IPS-11a (cell line): ENCODE measurements around the gene GRIK4.
"Not testable (repeated sequence)": the region's sequence is repeated elsewhere in the genome, so short reads cannot be mapped to it uniquely, and the experiment has no call there.

Experiments used
- H3K4me3 ChIP-seq: one replicate; pipeline ENCODE4 v1.5.1; 2013; ENCODE audit warnings: low read depth, low read length, control low read depth

GRIK4 gene

DNA sequence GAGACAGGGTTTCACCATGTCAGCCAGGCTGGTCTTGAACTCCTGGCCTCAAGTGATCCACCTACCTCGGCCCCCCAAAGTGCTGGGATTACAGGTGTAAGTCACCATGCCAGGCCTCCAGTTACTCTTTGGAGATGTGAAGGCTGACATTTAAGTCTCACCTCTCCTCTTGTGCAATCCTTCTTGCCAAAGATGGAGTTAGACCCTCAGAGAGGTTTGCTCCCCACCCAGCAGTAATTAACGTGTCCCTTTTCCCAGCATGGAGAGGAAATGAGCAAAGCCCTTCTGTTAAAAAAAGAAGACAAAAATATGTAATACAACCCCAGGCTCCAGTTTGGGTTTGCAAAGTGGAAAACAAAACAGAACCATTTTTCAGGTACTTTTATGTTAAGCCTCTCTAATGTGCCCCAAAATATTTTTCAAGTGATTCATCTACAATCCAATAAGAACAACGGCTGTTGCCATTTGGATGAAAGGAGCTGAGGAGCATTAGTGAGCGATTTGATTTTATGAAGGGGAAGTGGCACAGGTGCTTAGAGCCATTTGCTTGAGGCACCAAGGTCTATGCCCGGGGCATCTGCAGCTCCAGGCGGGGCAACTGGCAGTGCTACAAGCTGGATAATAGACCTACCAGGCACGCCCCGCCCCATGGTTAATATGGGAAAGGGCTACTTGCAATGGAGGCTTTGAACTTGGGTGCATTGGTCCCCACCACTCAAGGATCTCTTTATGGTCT is 57.2 kb downstream of the GRIK4 start:
- H3K4me3 ChIP-seq: no peak overlapping the region

DNA sequence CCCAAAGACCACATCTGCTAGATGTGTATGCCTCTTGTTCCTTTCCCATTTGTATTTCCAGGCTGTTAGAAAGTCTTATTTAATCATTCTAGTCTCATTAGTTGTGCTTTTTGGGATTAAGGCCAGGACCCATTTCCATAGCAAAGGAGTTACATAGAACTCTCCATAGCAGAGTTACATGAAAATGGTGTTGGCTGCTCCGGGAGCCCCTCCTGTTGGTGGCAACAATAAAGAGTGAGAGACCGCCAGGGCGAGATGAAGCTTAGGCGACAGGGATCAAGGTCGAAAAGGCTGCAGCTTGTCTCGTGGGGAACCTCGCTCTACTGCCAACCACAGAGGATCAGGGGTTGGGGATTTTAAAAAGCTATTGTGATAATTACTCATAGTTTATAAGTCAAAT is 58.3 kb downstream of the GRIK4 start:
- no peak overlapping the region for H3K4me3 ChIP-seq

DNA sequence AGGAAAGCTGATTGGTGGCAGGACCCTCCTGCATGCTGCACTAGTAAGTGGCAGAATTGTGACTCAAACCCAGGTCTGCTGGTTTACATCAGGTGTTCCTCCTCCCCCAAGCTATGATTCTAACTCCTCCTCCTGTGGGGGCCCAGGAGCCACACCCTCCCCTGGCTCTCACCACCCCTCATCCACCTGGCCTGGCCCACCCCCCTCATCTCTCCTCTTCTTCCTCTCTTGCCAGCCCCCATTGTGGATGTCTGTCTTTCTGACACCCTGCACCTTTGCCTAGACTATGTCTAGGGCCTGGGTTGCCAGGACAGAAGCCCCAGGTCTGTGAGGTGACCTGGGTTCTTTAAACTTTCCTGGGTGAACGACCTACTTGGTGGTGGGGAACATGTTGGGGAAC is 59.9 kb downstream of the GRIK4 start:
- H3K4me3 ChIP-seq: no peak overlapping the region

DNA sequence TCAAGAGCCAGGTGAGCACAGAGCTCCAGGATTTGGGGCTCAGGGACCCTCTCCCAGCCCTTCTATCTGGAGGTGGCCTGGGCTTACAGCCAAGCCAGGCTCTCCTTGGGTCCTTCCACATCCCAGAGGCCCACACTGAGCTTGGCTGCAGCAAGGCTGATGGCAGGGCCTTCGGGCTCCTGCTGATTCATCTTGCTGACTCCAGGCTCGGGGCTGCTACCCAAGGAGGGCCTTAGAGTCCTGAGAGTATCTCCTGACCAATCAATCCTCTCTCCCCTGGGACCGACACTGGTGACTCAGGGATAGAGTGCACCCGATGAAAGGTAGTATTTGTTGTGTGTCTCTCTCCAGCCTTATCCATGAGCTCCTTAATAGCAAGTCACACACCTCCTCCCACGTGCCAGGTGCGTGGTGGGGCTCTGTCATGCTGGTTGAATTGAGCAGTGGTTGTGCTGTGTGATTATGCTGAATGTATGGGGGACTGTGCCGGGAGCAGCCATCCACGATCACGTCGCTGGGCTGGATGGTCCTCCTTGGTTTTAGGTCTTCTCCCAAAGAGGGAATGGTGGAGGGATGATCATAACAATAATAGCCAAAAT is 62.3 kb downstream of the GRIK4 start:
- H3K4me3 ChIP-seq: no peak overlapping the region

DNA sequence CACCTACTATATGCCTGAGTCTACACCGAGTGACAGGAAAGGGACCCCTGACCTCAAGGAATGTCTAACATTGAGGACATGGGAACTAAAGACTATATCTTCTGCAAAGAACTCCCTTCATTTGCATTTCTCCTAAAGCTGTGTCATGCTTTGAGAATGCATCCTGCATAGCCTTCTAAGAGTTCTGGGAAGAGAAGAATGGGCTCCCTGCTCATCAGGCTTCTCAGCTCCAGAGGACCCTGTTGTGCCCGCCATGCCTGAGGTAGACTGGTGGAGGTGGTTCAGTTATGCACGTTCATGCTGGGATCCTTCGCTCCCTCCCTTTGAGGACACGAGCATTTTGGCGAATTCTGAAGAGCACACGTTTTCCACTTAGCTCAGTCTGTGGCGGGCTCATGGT is 63.3 kb downstream of the GRIK4 start:
- no peak overlapping the region for H3K4me3 ChIP-seq

DNA sequence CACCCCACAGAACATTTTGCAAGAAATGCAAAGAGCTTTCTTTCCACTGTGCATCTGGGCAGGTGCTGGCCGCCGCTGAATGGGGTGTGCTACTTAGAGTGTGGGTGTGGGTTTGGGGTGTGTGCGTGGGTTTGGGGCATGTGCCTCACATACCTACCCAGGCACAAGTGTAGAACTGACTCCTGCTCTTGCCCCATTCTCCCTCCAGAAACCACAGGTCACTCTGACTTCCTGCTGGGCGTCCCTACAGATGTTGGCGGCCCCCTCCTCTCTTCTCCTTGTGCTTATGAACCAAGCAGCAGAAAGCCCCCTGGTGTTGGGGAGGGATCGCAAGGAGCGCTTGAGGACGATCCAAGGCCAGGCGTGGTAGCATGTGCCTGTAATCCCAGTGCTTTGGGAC is 63.9 kb downstream of the GRIK4 start:
- no peak overlapping the region for H3K4me3 ChIP-seq

DNA sequence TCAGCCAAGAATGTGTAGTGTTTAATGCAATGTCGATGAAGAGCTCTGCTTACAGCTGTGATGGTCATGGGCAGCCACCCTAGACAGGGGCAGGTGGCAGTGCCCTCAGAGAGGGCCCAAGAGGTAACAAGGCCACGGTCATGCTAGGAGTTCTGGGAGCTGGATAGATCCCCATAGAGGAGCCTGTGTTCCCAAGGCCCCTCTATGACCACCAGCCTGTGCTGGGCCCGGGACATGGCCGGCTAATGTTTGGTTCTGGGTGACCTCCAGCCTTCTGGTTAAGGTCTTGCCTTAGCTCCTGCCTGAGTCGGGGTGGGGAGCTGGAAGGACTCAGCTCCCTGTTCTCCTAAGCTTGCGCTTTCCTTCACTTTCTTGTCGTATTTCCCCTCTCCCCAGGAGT is 65.1 kb downstream of the GRIK4 start:
- no peak overlapping the region for H3K4me3 ChIP-seq

DNA sequence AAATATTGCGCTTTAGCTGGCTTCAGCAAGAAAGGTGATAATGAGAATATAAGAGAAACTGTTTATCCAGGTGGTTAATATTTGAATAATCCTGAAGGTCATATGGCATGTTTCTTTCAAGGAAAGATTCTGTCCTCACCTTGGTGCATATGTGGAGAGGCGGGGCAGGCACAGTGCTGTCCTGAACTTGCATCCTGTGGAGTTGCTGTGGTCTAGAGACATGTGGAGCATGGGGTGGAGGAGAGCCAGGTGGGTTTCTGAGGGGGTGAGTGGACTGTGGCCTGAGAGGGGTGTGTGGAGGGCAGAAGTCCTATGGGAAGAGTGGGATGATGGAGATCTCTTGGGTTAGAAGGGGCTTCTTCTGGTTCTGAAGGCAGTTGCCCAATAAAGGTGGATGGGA is 65.5 kb downstream of the GRIK4 start:
- H3K4me3 ChIP-seq: no peak overlapping the region

DNA sequence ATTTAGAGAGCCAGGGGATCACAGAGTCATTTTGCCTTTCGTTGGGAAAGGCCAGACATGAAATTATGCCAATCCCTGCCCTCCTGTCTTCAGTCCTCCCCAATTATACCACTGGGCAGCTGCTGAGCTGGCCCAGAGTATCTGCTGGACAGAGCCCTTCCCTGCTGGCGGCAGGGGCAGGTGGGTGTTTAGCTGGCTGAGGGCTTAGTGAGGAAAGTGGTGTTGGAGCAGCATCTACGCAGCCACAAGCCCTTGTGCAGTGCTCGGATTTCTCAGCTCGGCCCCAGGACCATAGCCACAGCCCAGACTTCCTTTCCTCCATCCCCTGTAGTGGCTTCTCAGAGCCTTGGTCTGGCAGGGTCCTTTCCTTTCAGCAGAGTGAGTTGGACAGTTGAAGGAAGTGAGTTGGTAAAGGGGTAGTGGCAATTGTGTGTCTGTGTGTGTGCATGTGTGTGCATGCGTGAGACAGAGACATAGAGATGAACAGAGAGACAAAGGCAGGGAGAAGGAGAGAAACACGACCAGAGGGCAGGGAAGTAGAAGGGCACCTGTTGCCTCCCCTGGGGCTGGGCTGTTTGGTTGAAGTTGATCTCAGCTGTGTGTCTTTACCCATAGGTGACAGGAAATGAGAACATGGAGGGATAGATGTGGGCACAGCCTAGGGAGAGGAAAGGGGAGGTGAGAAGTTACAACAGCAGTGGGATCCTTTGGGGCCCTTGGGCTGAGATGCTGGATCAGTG is 66.2 kb downstream of the GRIK4 start:
- no peak overlapping the region for H3K4me3 ChIP-seq

DNA sequence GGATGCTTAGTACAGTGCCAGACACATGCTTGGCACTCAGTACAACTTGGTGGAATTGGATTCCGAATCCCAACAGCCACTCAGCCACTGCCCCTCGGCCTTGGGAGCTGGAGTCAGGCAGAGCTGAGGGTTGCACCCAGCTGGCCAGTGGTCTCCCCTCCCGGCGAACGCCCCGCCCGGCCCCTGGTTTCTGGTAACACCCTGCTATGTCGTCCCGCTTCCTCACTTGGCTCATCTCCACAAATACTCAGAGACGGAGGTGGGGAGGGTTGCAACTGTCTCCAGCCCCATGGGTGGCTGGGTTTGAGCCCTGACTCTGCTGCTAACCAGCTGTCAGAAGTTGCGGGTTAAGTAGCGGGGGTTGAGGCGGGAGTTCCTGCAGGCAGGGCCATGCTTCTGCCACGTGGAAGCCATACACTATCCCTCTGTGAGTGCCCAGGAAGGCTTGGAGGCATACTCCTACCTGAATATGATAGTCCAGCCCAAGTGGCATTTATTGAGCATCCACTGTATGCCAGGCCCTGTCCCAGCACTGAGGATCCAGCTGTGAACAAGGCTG is 67.1 kb downstream of the GRIK4 start:
- no peak overlapping the region for H3K4me3 ChIP-seq

DNA sequence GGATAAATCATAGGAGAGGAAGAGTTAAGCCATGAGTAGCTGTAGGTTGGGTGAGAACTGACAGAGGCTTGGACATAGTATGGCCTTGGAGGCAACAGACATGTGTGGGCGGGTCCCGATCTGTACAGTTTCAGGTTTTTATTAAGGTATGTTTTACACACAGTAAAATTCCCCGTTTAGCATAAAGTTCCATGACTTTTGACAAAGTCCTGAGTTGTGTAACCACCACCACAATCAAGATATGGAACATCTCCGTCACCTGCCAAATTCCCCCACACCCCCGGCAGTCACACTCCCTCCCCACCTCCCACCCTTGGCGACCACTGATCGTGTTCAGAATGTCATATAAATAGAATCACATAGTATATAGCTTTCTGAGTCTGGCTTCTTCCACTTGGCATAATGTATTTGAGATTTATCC is 68.1 kb downstream of the GRIK4 start:
- H3K4me3 ChIP-seq: no peak overlapping the region

DNA sequence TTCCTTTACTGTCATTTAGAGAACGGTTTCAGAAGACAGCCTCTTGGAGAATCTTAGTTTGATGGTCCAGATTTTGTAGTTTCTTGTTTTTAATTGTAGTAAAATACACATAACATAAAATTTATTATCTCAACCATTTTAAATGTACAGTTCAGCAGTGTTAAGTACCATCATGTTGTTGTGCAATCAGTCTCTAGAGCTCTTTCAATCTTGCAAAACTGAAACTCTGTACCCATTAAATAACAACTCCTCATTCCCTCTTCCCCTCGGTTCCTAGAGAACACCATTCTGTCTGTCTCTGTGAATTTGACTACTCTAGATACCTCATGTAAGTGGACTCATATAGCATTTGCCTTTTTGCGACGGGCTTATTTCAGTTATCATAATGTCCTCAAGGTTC is 69.8 kb downstream of the GRIK4 start:
- no peak overlapping the region for H3K4me3 ChIP-seq

DNA sequence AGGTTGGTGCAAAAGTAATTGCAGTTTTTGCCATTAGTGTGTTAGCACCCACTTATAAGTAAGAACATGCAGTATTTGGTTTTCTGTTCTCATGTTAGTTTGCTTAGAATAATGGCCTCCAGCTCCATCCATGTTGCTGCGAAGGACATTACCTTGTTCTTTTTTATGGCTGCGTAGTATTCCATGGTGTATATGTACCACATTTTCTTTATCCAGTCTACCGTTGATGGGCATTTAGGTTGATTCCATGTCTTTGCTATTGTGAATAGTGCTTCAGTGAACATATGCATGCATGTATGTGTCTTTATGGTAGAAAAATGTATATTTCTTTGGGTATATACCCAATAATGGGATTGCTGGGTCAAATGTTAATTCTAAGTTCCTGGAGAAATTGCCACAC is 71.0 kb downstream of the GRIK4 start:
- H3K4me3 ChIP-seq: not testable (repeated sequence)

DNA sequence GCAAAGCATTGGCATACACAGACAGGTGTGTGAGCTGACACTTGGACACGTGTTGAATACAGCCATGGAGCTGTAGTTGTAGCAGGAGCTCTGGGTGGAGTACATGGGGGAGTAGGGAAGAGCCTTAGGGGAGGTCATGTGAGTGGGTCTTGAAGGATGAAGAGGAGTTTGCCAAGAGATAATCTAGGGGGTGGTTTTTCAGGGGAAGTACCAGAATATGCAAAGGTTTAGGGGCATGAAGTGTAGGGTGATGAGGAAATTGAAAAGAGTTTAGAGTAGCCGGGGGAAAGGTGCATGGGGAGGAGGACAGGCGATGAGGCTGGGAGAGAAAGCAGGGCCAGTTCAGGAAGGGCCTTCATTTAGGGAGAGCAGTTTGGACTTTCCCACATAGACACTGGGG is 74.5 kb downstream of the GRIK4 start:
- no peak overlapping the region for H3K4me3 ChIP-seq

DNA sequence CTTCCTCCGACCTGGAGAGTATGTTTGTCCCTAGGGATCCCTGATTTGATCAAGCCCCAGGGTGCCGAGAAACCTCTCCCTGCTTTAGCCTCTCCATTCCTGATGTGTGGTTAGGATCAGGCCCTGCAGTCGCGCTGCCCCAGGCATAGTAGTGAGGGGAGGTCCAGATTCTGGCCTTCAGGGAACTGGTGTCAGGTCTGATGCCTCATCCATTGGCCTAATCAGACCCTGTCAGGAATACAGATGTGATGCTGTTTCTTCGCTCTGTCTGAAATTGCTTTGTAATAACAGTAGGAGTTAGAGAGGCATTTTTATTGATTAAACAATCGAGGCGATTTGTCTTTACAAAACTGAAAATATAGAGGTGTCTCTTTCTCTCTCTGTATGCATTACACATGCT is 75.2 kb downstream of the GRIK4 start:
- no peak overlapping the region for H3K4me3 ChIP-seq

DNA sequence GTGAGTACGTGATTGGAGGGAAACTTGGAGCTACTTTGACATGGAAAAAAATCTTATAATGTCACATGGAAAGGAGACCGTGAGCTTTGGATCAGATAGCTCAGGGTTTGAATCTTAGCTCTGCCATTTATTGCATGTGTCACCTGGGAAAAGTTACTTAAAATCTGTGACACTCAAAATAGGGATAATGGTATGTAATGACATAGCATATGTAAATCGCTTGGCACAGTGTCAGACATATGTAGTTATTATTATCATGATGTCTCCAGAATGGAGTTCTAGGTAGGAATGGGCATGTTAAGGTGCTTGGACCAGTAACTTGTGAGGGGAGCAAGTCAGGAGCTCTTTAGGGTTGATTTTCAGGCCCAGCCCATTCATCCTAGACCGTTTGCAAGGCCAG is 75.8 kb downstream of the GRIK4 start:
- no peak overlapping the region for H3K4me3 ChIP-seq

DNA sequence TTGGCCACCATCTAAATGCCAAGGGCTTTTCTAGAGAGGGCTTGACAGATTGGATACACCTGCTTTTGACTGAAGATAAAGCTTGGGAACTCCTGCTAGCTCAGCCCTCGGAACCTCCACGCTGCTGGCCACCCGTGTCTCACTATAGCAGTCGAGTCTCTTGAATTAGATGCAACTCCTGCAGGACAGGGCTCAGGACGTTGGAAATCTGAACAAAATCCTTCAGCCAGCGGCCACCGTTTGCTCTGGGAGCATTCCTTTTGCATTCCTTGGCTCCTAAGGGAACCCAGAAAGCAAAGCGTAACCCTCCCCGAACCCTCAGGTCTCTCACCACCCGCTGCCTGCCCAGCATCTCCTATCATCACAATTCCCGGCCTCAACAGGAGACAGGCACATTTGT is 77.8 kb downstream of the GRIK4 start:
- no peak overlapping the region for H3K4me3 ChIP-seq

DNA sequence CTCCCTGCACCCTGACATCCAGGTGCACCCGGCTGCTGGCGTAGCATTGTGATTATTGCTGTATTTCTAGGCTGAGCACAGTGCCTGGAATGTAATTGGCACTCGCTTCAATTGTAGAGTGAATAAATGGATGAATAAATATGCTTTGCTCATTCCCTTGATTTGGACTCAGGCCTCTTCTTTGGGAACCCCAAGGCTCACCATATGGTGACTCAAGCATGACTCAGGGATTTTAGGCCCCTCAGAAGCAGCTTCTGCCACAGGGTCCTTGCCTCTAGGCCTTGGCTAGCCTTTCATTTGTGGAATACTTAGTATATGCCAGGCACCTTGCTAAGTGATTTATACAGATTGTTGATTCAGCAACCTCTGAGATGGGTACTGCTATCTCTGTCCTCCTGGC is 78.9 kb downstream of the GRIK4 start:
- no peak overlapping the region for H3K4me3 ChIP-seq

DNA sequence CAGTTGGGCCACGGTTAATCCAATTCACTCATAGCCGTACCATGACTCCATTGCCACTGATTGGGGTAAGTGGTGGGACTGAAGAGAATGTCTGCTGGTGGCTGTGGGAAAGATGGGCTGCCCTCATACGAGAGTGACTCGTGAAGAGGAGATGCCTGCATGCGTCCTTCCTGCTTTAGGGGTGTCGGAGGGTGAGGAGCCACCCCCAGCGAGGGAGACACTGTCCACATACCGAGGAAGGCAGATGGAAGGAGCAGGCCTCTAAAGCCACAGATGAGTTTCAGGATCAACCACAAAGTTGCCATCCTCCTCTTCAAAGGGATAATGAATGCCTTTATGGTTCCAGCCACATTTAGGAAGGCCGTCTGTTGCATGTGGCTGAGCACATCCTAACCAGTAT is 83.2 kb downstream of the GRIK4 start:
- no peak overlapping the region for H3K4me3 ChIP-seq

DNA sequence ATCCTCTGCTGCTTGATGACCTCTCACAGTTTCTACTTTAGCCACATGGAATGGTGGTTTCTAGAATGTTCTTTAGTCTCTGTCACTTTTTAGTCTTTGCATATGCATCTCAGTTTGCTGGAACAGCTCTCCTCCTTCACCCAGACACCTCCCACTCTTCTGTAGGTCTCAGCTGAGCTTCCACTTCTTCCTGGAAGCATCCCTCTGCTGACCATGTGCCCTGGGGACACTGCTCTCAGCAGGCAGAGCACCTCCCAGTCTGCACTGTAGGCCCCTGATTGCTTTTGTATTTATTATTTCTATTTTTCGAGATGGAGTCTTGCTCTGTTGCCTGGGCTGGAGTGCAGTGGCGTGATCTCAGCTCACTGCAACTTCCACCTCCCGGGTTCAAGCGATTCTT is 84.0 kb downstream of the GRIK4 start:
- no peak overlapping the region for H3K4me3 ChIP-seq

DNA sequence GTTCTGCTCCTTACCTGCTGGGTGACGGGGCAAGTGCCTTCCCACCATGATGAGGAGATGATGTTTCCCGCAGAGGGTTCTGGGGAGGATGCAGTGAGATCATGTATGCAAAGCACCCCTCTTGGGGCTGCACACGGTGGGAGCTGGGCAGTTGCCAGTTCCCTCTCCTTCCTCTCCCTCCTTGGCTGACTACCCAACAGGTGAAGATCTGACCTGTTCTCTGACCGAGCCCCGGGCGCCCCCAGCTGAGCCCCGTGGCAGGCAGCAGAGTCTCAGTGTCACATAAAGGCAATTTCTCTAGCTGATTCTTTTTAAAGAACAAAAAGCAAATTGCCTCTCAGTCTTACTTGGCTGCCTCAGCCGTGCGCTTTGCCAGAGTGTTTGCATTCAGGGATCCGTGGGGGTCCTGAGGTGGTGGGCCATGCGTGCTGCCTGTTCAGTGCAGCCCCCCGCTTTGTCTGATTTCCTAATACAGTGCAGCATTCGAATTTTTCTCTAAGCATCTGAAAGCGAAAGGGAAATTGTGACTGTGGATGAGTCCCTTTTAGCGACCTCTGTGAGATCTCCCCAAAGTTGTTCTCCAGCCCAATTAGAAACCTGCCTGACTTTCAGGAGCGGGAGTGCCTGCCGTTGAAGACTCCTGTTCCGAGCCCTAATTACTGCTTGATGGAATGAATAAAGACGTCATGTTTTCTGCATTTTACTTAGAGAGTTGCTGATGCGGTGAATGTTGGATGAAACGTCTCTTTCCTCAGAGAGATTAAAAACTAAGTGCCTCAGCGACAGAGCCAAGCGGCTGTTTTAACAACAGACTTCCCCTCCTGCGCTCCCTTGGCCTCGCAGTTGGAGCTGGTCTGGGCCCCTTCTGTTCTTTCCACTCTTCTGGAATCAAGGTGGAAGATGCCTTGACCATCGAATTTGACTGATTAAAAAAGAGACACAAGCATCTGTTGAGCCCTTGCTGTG is 86.0 kb downstream of the GRIK4 start:
- no peak overlapping the region for H3K4me3 ChIP-seq
